SJSA1 (cell line): Measurements from ENCODE around the gene NDUFV1. TPM values are rescaled to one million over a fixed set of nuclear protein-coding genes. Genes with fewer than 3 reads are reported as not detected.
"Not testable (repeated sequence)": the region's sequence is repeated elsewhere in the genome, so short reads cannot be mapped to it uniquely, and the experiment has no call there.

Experiments
- DNase-seq, 2 experiments: peaks; one replicate each; pipeline ENCODE4 v3.0.0-alpha.2; 2015 to 2020; ENCODE audit warnings: low spot score in 2 of 2, low read depth in 1 of 2
- H3K27ac ChIP-seq: fragments of 250-450 bp; sonication (Bioruptor Pico); 2 replicates; pipeline ENCODE4 v1.5.1; 2020; ENCODE audit warnings: mild to moderate bottlenecking, moderate library complexity
- H3K27me3 ChIP-seq: fragments of 250-450 bp; sonication (Bioruptor Pico); replicated peaks from 2 replicates; pipeline ENCODE4 v1.5.1; 2020; ENCODE audit warnings: mild to moderate bottlenecking, moderate library complexity
- H3K36me3 ChIP-seq: fragments of 250-450 bp; sonication (Bioruptor Pico); 2 replicates; pipeline ENCODE4 v1.5.1; 2020; ENCODE audit warnings: mild to moderate bottlenecking
- H3K4me1 ChIP-seq: fragments of 250-450 bp; sonication (Bioruptor Pico); replicated peaks from 2 replicates; pipeline ENCODE4 v1.6.1; 2021; ENCODE audit warnings: mild to moderate bottlenecking
- H3K4me3 ChIP-seq: fragments of 250-450 bp; sonication (Bioruptor Pico); 2 replicates; pipeline ENCODE4 v1.5.1; 2020; ENCODE audit warnings: mild to moderate bottlenecking
- H3K9me3 ChIP-seq: fragments of 250-450 bp; sonication (Bioruptor Pico); replicated peaks from 2 replicates; pipeline ENCODE4 v1.5.1; 2020; ENCODE audit warnings: mild to moderate bottlenecking
- total RNA-seq: library from RNA; depleted of rRNA; stranded (reverse); fragments of >200 nt; shearing (Covaris generic); gene quantifications from 2 replicates; pipeline ENCODE4 v1.2.3, GENCODE V29; 2014

The NDUFV1 gene
- total RNA-seq, 1 experiment from 2014 or later, result 308 TPM

DNA sequence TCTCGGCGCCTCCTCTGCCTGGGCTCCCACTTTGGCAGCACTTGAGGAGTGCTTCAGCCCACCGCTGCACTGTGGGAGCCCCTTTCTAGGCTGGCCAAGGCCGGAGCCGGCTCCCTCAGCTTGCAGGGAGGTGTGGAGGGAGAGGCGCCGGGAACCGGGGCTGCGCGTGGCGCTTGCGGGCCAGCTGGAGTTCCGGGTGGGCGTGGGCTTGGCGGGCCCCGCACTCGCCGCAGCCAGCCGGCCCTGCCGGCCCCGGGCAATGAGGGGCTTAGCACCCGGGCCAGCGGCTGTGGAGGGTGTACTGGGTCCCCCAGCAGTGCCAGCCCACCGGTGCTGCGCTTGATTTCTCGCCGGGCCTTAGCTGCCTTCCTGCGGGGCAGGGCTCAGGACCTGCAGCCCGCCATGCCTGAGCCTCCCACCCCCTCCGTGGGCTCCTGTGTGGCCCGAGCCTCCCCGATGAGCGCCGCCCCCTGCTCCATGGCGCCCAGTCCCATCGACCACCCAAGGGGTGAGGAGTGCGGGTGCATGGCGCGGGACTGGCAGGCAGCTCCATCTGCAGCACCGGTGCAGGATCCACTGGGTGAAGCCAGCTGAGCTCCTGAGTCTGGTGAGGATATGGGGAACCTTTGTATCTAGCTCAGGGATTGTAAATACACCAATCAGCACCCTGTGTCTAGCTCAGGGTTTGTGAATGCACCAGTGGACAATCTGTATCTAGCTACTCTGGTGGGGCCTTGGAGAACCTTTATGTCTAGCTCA is 12.3 kb downstream of the NDUFV1 start:
- H3K27me3 ChIP-seq, result peaks cover 33% of the 10 kb centered on the region
- not testable (repeated sequence) for H3K4me1 ChIP-seq, DNase-seq, H3K4me3 ChIP-seq, H3K36me3 ChIP-seq, H3K9me3 ChIP-seq, H3K27ac ChIP-seq

DNA sequence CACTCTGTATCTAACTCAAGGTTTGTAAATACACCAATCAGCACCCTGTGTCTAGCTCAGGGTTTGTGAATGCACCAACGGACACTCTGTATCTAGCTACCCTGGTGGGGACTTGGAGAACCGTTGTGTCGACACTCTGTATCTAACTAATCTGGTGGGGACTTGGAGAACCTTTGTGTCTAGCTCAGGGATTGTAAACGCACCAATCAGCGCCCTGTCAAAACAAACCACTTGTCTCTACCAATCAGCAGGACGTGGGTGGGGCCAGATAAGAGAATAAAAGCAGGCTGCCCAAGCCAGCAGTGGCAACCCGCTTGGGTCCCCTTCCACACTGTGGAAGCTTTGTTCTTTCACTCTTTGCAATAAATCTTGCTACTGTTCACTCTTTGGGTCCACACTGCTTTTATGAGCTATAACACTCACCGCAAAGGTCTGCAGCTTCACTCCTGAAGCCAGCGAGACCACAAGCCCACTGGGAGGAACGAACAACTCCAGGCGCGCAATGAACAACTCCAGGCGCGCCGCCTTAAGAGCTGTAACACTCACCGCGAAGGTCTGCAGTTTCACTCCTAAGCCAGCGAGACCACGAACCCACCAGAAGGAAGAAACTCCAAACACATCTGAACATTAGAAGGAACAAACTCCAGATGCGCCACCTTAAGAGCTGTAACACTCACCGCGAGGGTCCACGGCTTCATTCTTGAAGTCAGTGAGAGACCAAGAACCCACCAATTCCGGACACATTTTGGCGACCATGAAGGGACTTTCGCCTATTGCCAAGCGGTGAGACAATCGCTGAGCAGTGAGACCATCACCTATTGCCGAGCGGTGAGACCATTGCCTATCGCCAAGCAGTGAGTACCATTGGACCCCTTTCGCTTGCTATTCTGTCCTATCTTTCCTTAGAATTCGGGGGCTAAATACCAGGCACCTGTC is 13.2 kb downstream of the NDUFV1 start:
- not testable (repeated sequence) for H3K9me3 ChIP-seq, H3K36me3 ChIP-seq, H3K27ac ChIP-seq, H3K4me3 ChIP-seq, DNase-seq, H3K4me1 ChIP-seq
- peaks cover 33% of the 10 kb centered on the region for H3K27me3 ChIP-seq

GRCh38 chr11:67620621-67621020 is 13.9 kb downstream of the NDUFV1 start:
- not testable (repeated sequence) for DNase-seq, H3K36me3 ChIP-seq, H3K4me1 ChIP-seq, H3K27ac ChIP-seq, H3K9me3 ChIP-seq, H3K4me3 ChIP-seq
- H3K27me3 ChIP-seq, result peaks cover 31% of the 10 kb centered on the region

DNA sequence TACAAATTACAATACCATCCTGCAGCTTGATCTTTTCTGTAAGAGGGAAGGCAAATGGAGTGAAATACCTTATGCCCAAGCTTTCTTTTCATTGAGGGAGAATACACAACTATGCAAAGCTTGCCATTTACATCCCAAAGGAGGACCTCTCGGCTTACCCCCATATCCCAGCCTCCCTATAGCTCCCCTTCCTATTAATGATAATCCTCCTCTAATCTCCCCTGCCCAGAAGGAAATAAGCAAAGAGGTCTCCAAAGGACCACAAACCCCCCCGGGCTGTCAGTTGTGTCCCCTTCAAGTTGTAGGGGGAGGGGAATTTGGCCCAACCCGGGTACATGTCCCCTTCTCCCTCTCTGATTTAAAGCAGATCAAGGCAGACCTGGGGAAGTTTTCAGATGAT is 15.2 kb downstream of the NDUFV1 start:
- not testable (repeated sequence) for H3K9me3 ChIP-seq, H3K4me3 ChIP-seq, DNase-seq

GRCh38 chr11:67622905-67623304 is 16.2 kb downstream of the NDUFV1 start:
- not testable (repeated sequence) for H3K4me1 ChIP-seq, H3K27ac ChIP-seq, H3K4me3 ChIP-seq, DNase-seq, H3K9me3 ChIP-seq, H3K36me3 ChIP-seq
- peaks cover 17% of the 10 kb centered on the region for H3K27me3 ChIP-seq

More for the DNA sequence above, 15.2 kb downstream of the NDUFV1 start:
- not testable (repeated sequence) for H3K4me1 ChIP-seq, H3K27ac ChIP-seq, H3K36me3 ChIP-seq
- peaks cover 26% of the 10 kb centered on the region for H3K27me3 ChIP-seq

- H3K27me3 ChIP-seq, DNase-seq, H3K9me3 ChIP-seq, H3K4me3 ChIP-seq, H3K4me1 ChIP-seq, H3K27ac ChIP-seq, H3K36me3 ChIP-seq: not testable (repeated sequence)
These were observed 17.1 kb downstream of the NDUFV1 start for GRCh38 chr11:67623795-67624194.

DNA sequence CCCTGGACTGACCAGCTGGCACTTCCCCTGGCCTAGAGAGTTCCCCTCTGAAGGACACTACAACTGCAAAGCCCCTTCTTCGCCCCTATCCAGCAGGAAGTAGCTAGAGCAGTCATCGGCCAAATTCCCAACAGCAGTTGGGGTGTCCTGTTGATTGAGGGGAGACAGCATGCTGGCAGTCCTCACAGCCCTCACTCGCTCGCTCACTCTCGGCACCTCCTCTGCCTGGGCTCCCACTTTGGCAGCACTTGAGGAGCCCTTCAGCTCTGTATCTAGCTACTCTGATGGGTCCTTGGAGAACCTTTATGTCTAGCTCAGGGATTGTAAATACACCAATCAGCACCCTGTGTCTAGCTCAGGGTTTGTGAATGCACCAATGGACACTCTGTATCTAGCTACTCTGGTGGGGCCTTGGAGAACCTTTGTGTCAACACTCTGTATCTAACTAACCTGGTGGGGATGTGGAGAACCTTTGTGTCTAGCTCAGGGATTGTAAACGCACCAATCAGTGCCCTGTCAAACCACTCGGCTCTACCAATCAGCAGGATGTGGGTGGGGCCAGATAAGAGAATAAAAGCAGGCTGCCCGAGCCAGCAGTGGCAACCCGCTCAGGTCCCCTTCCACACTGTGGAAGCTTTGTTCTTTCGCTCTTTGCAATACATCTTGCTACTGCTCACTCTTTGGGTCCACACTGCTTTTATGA is 19.5 kb downstream of the NDUFV1 start:
- not testable (repeated sequence) for H3K4me3 ChIP-seq, H3K27me3 ChIP-seq, H3K36me3 ChIP-seq, H3K9me3 ChIP-seq, DNase-seq, H3K27ac ChIP-seq
- H3K4me1 ChIP-seq, result peaks cover 21% of the 10 kb centered on the region

DNA sequence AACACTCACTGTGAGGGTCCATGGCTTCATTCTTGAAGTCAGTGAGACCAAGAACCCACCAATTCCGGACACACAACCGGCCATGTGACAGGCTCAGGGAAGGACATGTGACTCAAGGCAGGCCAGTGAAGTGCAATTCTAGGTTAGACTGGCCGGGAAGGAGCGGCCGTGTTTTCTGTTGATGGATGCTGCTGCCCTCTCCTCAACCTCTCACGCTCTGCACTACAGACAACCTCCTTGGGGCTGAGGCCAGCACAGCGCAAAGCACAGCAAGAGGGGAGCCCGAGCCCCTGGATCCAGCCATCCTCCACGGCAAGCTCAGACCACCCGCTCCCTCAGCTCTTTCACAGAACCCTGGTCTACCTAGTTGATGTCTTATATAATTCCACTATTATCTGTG is 20.2 kb downstream of the NDUFV1 start:
- Histone ChIP-seq H3K4me1 (peaks cover 23% of the 10 kb centered on the region), H3K27me3 (0 out of 2 replicates have a peak, but pooled peaks cover 5% of the 10 kb centered on the region), H3K4me3 (no peak overlapping the region), H3K9me3 (peaks cover 6% of the 10 kb centered on the region), H3K27ac (no peak overlapping the region), H3K36me3 (0 out of 2 replicates have a peak, but pooled peaks cover 5% of the 10 kb centered on the region)
- no peak for DNase-seq

DNA sequence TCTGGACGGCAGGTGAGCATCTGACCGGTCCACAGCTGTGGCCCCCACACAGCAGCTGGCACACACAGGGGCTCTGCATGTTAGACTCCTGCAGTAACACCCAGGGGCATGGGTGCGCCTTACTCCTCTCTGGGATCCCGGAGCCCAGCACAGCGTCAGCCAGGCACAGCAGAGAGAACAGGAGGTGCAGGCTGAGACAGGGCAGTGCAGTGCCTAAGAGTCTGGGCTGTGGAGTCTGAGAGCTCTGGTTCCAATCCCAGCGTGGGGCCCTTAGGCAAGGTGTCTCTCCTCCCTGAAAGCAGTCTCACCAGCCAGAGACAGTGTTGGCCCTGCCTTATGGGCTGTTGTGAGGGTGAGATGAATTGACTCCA is 20.7 kb downstream of the NDUFV1 start:
- no peak overlapping the region for H3K27ac ChIP-seq
- no peak overlapping the region for H3K4me3 ChIP-seq
- H3K9me3 ChIP-seq, result peaks cover 6% of the 10 kb centered on the region
- peaks cover 23% of the 10 kb centered on the region for H3K4me1 ChIP-seq
- 0 out of 2 replicates have a peak, but pooled peaks cover 5% of the 10 kb centered on the region for H3K27me3 ChIP-seq
- H3K36me3 ChIP-seq, result 0 out of 2 replicates have a peak, but pooled peaks cover 5% of the 10 kb centered on the region
- no peak for DNase-seq

- Histone ChIP-seq H3K4me1 (peaks cover 23% of the 10 kb centered on the region), H3K27me3 (no peaks in the 10 kb centered on the region), H3K9me3 (peaks cover 6% of the 10 kb centered on the region), H3K4me3 (no peak overlapping the region), H3K36me3 (0 out of 2 replicates have a peak, but pooled peaks cover 5% of the 10 kb centered on the region), H3K27ac (no peak overlapping the region)
- DNase-seq, result no peak
These were observed 21.3 kb downstream of the NDUFV1 start for GRCh38 chr11:67627812-67628624.

DNA sequence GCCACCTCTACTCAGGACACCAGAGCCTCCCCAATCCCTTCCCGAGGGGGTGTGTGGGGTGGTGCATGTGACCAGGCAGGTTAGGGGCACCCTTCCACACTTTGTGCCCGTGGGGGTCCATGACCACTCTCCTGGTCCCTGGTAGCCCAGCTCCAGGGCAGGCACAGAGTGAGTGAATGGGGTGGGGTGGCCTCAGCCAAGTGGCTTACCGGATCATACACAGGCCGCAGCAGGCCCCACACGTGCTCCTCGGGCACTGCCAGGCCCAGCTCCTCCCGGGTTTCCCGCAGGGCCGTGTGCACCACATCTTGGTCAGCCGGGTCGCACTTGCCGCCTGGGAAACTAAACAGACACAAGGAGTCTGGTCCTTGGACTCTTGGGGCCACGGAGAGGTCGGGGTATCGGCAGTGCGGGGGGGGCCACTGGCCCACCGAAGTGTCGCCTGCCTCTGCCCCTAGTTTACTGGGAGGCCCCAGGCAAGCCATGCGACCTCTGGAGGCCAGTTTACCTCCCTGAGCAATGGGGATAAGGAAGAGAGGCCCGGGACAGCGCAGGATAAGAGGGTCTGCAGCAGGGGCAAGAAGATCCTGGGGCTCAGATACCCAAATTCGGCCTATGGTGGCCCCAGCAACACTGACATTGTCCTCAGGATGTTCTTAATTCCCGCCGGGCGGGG is 22.1 kb downstream of the NDUFV1 start:
- Histone ChIP-seq H3K9me3 (peaks cover 6% of the 10 kb centered on the region), H3K36me3 (0 out of 2 replicates have a peak, but pooled peaks cover 5% of the 10 kb centered on the region), H3K4me3 (peak overlapping the region; percentile 56), H3K27me3 (no peaks in the 10 kb centered on the region), H3K4me1 (peaks cover 23% of the 10 kb centered on the region), H3K27ac (no peak overlapping the region)
- DNase-seq, result no peak

DNA sequence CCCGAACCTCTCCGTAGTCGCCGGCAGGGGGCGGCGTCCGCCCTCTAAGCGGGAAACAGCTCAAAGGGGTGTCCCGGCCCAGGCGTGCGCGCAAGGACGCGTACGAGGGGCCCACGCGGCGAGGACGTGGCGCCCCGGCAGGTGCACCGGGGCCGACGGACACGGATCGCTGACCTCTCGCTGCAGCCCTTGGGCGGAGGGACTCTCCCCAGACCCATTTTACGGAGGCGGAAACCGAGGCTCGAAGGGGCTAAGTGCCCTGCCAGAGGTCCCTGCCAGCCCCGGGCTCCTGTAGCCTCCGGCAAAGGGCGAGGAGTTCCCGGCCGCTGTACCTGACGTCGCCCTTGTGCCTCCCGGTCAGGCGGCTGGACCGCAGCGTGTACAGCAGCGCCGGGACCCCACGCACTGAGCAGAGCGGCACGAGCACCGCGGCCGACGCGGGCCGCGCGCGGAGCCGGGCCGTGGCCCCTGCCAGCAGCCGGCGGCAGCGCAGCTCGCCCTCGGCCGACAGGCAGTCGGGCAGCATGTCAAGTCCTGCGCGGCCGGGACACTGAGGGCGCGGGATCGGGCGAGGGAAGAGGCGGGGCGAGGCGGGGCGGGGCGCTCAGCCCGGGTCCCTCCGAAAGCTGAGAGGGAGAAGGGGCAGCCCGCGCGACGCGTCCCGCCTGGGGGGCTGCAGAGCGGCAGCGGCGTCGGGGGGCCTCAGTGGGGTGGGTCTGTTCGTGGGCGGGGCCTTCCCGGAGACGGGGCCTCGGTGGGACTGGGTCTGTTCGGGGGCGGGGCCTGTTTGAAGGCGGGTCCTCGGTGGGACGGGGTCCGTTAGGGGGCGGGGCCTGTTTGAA is 22.9 kb downstream of the NDUFV1 start, which contains the start of gene NUDT8:
TSS of gene NUDT8 (minus strand) at position 552 of the 842 bp plus-strand sequence. CDS start at position 526, 26 bp downstream.
- Histone ChIP-seq H3K27me3 (no peaks in the 10 kb centered on the region), H3K9me3 (peaks cover 6% of the 10 kb centered on the region), H3K36me3 (0 out of 2 replicates have a peak, but pooled peaks cover 5% of the 10 kb centered on the region), H3K4me3 (peak within 1 kb of the TSS; percentile 56), H3K27ac (peak within 1 kb of the TSS; percentile 38), H3K4me1 (peaks cover 23% of the 10 kb centered on the region)
- DNase-seq, result peak; percentile 94
